ENCODE data around the gene PHETA1.
A peak's percentile ranks its signal among the peaks of the same experiment; 100 is the strongest.

Gene PHETA1

DNA sequence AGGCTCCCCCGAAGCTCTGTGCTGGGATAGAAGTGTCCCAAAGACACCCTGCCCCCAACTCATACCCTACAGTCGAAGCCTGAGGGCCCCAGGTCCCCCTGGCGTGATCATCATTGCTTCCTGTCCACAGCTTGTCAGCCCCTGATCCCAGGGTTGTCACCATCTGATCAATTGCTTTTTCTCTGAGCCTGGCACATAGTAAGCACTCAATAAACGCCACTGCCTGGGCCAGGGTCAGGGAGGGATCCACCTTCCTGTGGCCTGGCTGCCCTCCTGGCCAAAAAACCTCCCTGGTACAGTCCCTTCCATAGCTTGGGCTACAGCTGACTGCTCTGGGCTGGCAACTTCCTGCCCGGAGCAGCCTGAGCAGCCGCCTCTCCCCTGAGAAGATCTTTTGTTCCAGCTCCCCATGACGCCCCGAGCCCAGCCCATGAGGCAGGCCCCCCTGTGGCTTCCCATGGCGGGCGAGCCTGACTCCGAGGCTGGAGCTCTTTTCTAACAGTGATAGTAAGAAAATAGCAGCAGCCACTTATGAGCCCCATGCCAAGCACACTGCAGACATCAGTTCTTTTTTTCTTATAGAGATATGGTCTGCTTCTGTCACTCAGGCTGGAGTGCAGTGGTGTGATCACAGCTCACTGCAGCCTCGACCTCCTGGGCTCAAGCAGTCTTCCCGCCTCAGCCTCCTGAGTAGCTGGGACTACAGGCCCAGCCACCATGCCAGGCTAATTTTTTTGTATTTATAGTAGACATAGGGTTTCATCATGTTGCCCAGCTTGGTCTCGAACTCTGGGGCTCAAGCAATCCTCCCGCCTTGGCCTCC, 43.3 kb upstream of the PHETA1 start:
- Histone ChIP-seq H3K9ac (peak overlapping the region; percentile 92 to 99 (median 98)), H3K27ac (peak overlapping the region; percentile 15 to 99 (median 97); a peak in 21 of 22 replicates), H3K36me3 (peaks cover 13 to 90% (median 53%) of the 10 kb centered on the region in 11 experiments), H3K4me1 (peaks cover 77 to 95% (median 84%) of the 10 kb centered on the region in 10 experiments), H3K9me3 (replicated peaks in 1 of 11) (no peaks in the 10 kb centered on the region), H4K20me1 (peaks cover 100% of the 10 kb centered on the region in 11 experiments), H3K4me2 (peak overlapping the region; percentile 98 to 100 (median 100)), H3K4me3 (peak overlapping the region in 9 of 10 experiments; percentile 22 to 100 (median 95); a peak in 17 of 20 replicates), H3K27me3 (no peaks in the 10 kb centered on the region)
- no peak for TF ChIP-seq Cebpa-rat (IDR thresholded peaks at IDR 0.05)

GRCh38 chr12:111411185-111411764, 42.4 kb upstream of the PHETA1 start:
- peaks cover 4 to 80% (median 44%) of the 10 kb centered on the region in 11 experiments; a peak in 20 of 22 replicates for H3K36me3 ChIP-seq
- peaks cover 77 to 88% (median 83%) of the 10 kb centered on the region in 10 experiments for H3K4me1 ChIP-seq
- peaks cover 92 to 100% (median 95%) of the 10 kb centered on the region in 11 experiments for H4K20me1 ChIP-seq
- H3K4me3 ChIP-seq: peak overlapping the region in 8 of 10 experiments; percentile 31 to 100 (median 98); a peak in 14 of 20 replicates
- peak overlapping the region; percentile 92 to 99 (median 98); a peak in 21 of 22 replicates for H3K9ac ChIP-seq
- H3K27ac ChIP-seq: peak overlapping the region; percentile 15 to 99 (median 97); a peak in 21 of 22 replicates
- H3K27me3 ChIP-seq: no peaks in the 10 kb centered on the region
- no peaks in the 10 kb centered on the region for H3K9me3 ChIP-seq (replicated peaks in 1 of 11)
- TF ChIP-seq Cebpa-rat (IDR thresholded peaks at IDR 0.05): no peak
- peak overlapping the region; percentile 98 to 100 (median 100) for H3K4me2 ChIP-seq

GRCh38 chr12:111410431-111411184, 41.7 kb upstream of the PHETA1 start:
- H3K27ac ChIP-seq: peak overlapping the region; percentile 70 to 99 (median 97); a peak in 21 of 22 replicates
- peak overlapping the region; percentile 44 to 100 (median 98); a peak in 19 of 20 replicates for H3K4me3 ChIP-seq
- no peaks in the 10 kb centered on the region for H3K27me3 ChIP-seq
- no peaks in the 10 kb centered on the region for H3K9me3 ChIP-seq (replicated peaks in 1 of 11)
- peak overlapping the region; percentile 98 to 100 (median 100) for H3K4me2 ChIP-seq
- TF ChIP-seq Cebpa-rat (IDR thresholded peaks at IDR 0.05): no peak
- H3K4me1 ChIP-seq: peaks cover 77 to 88% (median 82%) of the 10 kb centered on the region in 10 experiments
- peaks cover 0 to 74% (median 37%) of the 10 kb centered on the region in 11 experiments; a peak in 19 of 22 replicates for H3K36me3 ChIP-seq
- peaks cover 85 to 95% (median 88%) of the 10 kb centered on the region in 11 experiments for H4K20me1 ChIP-seq
- H3K9ac ChIP-seq: peak overlapping the region; percentile 92 to 99 (median 98)

DNA sequence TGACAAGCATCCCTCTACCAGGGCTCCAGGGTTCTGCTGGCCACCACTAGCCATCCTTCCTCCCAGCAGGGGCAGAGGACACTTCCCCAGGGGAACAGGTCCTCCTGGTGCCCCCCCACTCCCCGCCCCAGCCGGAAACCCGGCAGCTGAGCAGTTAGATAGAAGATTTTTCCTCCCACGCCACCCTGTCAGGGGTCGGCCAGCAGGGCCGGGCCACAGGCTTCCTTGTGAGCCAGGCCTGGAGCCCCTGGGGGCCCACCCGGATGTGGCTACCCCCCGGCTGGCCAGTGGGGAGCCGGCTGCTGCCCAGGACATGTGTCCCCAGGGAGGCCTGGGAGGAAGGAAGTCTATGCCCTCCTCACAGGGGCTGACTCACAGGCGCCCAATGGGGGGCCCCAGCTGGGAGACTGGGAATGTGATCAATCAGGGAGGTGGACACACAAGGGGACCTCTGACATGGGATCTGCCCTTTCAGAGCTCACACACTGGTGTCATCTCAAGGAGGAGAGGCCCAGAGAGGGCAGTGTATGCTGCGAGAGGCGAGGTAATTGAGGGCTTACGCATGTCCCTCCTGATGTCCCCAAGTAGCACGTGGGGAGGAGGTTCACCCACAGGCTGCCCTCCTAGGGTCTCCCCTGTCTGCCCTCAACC, 41.0 kb upstream of the PHETA1 start:
- H3K9me3 ChIP-seq (replicated peaks in 1 of 11): no peaks in the 10 kb centered on the region
- H3K4me2 ChIP-seq: peak overlapping the region; percentile 98 to 100 (median 100)
- H3K36me3 ChIP-seq: peaks cover 0 to 67% (median 30%) of the 10 kb centered on the region in 11 experiments; a peak in 19 of 22 replicates
- H3K9ac ChIP-seq: peak overlapping the region; percentile 92 to 99 (median 98)
- H3K4me3 ChIP-seq: peak overlapping the region; percentile 44 to 100 (median 98)
- H3K4me1 ChIP-seq: peaks cover 75 to 84% (median 80%) of the 10 kb centered on the region in 10 experiments
- TF ChIP-seq Cebpa-rat (IDR thresholded peaks at IDR 0.05): no peak
- H4K20me1 ChIP-seq: peaks cover 78 to 88% (median 81%) of the 10 kb centered on the region in 11 experiments
- H3K27ac ChIP-seq: peak overlapping the region; percentile 70 to 99 (median 97); a peak in 21 of 22 replicates
- no peaks in the 10 kb centered on the region for H3K27me3 ChIP-seq

DNA sequence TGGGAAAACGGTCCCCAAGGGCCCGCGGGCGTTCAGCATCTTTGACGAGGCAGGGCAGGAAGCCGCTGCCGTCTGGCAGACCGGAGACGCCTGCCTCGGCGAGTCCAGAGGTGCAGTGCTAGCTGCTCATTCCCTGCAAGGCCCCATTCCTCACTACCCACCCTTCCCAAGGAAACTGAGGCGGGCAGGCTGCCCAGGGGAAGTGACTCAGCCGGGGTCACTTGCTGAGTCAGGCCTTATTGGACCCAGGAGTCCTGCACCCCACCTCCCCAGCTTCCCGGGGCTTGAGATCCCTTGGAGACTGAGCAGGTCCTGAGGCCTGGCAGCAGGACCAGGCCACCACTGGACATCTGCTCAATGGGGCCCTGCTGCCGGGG, 40.5 kb upstream of the PHETA1 start:
- Histone ChIP-seq H3K4me3 (peak overlapping the region; percentile 44 to 100 (median 98)), H3K4me1 (peaks cover 75 to 84% (median 80%) of the 10 kb centered on the region in 10 experiments), H3K4me2 (peak overlapping the region; percentile 98 to 100 (median 100))

DNA sequence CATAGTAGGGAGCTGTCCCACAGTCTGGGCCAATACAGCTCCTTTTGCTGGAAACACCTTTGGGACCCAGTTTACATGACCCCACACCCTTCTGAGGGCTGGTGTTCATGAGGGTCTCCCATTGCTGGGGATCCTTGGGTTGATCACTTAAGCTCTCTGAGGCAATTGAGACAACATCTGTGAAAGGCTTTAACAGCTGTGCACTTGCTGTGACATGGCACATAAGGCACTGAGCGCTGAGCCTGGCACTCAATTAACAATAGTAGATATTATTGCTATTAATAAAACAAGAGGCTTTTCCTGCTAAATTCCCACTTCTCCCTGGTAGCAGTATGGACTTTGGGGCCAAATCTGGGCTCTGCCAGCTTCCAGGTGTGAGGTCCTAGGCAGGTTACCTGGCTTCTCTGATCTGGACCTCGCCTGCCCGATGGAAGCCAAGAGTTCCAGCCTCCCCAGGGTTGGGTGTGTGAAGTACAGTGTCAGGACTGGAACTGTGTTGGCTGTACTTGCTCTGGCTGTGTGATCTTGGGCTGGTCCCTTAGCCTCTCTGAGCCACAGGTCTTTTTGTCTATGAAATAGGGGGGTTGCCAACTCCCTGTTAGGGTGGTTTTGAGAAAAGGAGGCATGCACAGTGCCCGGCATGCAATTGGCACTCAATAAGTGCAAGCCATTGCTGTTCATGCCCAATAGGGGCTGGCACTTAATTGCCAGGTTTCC, 39.9 kb upstream of the PHETA1 start:
- Histone ChIP-seq H3K4me1 (peaks cover 75 to 84% (median 80%) of the 10 kb centered on the region in 10 experiments), H3K9ac (peak overlapping the region; percentile 92 to 99 (median 98)), H3K27me3 (no peaks in the 10 kb centered on the region), H3K27ac (peak overlapping the region; percentile 70 to 99 (median 97); a peak in 21 of 22 replicates), H3K36me3 (peaks cover 0 to 57% (median 22%) of the 10 kb centered on the region in 11 experiments; a peak in 17 of 22 replicates), H3K4me3 (peak overlapping the region; percentile 44 to 100 (median 98)), H4K20me1 (peaks cover 67 to 78% (median 71%) of the 10 kb centered on the region in 11 experiments), H3K9me3 (replicated peaks in 1 of 11) (no peaks in the 10 kb centered on the region), H3K4me2 (peak overlapping the region; percentile 98 to 100 (median 100))
- no peak for TF ChIP-seq Cebpa-rat (IDR thresholded peaks at IDR 0.05)

More for the DNA sequence above, 40.5 kb upstream of the PHETA1 start:
- Histone ChIP-seq H3K9ac (peak overlapping the region; percentile 92 to 99 (median 98)), H4K20me1 (peaks cover 73 to 83% (median 76%) of the 10 kb centered on the region in 11 experiments), H3K36me3 (peaks cover 0 to 61% (median 25%) of the 10 kb centered on the region in 11 experiments; a peak in 17 of 22 replicates), H3K27ac (peak overlapping the region; percentile 70 to 99 (median 97); a peak in 21 of 22 replicates), H3K27me3 (no peaks in the 10 kb centered on the region), H3K9me3 (replicated peaks in 1 of 11) (no peaks in the 10 kb centered on the region)
- TF ChIP-seq Cebpa-rat (IDR thresholded peaks at IDR 0.05): no peak

- Histone ChIP-seq H3K27me3 (no peaks in the 10 kb centered on the region), H3K4me2 (peak overlapping the region; percentile 98 to 100 (median 100)), H4K20me1 (peaks cover 60 to 70% (median 63%) of the 10 kb centered on the region in 11 experiments), H3K9ac (peak overlapping the region; percentile 92 to 99 (median 98); a peak in 21 of 22 replicates), H3K27ac (peak overlapping the region; percentile 70 to 99 (median 97); a peak in 19 of 22 replicates), H3K9me3 (replicated peaks in 1 of 11) (no peaks in the 10 kb centered on the region), H3K4me3 (peak overlapping the region; percentile 84 to 100 (median 98)), H3K4me1 (peaks cover 73 to 84% (median 80%) of the 10 kb centered on the region in 10 experiments), H3K36me3 (peaks cover 0 to 49% (median 14%) of the 10 kb centered on the region in 11 experiments; a peak in 13 of 22 replicates)
- no peak for TF ChIP-seq Cebpa-rat (IDR thresholded peaks at IDR 0.05)
These were observed 39.2 kb upstream of the PHETA1 start for GRCh38 chr12:111408116-111408440.
